Stimulated activated CD4-positive, alpha-beta T cell treated with anti-CD3 and anti-CD28 coated beads, Interleukin-15, amount 100 ng/mL, for 48 hours (primary cell): ENCODE measurements around the gene MMAB.

Experiments
- DNase-seq, 2 donors: peaks; one replicate each; pipeline ENCODE4 v3.0.0-alpha.2; 2020; ENCODE audit warnings: low read depth in 2 of 2

Gene MMAB

DNA sequence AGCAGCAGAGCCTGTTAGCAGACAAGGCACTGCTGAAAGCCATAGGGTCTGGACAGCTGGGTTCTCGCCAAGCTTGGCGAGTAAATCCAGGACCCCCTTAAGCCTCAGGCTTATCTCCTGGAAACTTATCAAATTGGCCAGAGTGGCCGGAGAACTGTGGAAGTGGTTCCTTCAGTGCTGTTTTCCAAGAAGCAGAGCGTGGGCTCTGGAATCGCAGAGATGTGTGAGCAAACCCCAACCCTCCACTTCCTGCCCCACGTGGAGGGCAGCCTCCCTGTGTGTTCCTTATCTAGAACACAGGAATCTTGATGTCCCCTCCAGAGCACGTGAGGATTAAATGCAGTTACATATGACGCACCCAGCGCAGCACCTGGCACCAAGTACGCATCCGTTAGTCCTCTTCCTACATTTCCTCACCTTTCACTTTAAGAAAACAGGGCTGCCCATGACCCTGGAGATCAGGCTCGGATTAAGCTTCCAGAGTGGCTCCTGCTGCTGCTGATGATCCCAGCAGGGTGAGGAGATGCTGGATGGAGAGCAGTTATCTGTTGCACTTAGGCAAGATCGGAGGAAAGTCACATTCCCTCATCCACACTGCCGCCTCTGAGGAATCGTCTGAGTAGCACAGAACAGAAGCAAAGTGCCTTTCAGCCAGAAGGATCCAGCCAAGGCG, 35.0 kb downstream of the MMAB start:
- no peak for DNase-seq

DNA sequence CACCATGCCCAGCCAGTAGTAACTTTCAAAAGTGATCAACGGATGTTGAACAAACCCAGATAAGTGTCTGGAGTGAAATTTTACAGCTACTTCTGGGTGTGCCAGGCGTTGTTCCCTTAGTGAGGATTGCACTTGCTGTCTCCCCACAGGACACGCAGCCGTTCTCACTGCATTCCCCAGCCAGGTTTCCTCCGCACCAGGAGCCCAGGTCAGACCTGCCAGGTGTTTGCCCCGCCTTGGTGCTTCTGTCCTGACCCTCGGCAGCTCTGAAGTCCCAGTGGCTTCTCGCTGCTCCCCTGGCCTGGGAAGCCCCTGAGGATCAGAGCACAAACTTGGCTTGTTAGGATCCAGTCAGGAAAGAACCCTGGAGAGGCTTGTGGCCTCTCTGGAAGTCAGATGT, 36.2 kb downstream of the MMAB start:
- DNase-seq, result no peak

DNA sequence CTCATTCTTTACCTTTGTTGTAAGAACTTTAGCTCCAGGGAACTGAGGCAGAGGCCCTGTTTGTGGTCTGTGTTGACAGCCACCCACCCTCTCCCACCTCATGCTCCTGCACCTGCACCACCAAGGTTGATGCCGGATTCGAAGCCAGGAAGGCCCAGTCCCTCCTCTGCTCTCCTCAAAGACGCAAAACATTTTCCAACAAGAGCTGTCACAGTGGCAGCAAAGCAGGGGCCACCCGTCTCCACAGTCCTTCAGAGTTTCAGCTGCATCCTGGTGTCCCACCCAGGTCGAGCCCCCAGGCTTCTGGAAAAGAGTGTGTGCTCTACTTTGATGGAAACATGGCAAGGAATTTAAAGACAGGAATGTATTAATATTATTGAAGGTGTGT, 37.4 kb downstream of the MMAB start:
- no peak for DNase-seq

DNA sequence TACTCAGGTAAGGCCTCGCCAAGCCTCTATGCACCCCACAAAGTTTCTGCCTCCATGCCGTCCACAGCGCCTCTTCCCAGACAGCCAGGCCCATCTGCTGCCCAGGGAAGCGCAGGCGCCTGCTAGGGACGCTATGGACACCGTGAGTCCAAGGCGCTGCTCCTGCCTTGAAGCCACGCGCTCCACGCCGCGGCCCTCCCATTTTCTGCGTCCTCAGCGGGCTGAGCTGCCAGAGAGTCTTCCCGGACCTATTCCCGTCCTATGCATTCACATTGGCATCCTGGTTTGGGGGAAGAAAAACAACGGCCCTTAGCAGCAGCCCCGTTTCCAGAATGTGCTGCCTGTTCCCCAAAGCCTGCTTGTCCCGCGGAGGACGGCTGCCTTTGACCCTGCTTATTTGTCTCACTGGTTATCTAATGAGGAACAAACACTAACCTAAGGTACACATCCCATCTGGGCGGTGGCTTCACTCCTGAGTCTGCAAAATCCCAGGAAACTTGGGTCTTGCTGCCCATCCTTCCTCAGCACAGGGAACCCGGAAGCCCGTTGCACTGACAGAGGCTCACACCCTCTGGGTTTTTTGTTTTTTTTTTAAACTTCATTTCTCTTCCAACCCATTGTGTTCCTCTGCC, 38.0 kb downstream of the MMAB start:
- DNase-seq, result no peak

DNA sequence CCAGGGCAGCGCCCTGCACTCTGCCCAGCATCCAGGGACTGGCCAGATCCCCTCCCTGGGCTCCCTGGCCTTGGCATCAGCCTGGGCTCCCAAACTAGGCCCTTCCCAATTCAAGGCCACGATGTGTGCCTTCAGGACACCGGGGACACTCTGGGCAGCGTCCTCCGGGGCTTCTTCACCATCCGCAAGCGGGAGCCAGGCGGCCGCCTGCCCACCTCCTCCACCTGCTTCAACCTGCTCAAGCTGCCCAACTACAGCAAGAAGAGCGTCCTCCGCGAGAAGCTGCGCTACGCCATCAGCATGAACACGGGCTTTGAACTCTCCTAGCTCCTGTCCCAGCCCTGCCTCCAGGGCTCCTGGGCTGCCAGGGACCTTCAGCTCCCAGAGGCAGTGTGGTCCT, 38.8 kb downstream of the MMAB start:
- DNase-seq, result no peak

DNA sequence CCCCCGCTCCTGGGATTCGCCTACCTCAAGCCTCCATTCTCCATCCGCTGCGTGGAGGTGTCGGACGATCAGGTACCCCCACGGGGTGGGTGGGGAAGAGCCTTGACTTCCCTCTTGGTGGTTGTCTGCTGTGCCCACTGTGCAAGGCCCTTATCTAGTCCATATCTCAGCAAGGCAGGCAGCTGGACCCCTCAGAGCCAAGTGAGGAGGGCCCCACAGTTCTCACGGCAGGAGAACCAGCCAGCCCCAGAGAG, 39.9 kb downstream of the MMAB start:
- no peak for DNase-seq

DNA sequence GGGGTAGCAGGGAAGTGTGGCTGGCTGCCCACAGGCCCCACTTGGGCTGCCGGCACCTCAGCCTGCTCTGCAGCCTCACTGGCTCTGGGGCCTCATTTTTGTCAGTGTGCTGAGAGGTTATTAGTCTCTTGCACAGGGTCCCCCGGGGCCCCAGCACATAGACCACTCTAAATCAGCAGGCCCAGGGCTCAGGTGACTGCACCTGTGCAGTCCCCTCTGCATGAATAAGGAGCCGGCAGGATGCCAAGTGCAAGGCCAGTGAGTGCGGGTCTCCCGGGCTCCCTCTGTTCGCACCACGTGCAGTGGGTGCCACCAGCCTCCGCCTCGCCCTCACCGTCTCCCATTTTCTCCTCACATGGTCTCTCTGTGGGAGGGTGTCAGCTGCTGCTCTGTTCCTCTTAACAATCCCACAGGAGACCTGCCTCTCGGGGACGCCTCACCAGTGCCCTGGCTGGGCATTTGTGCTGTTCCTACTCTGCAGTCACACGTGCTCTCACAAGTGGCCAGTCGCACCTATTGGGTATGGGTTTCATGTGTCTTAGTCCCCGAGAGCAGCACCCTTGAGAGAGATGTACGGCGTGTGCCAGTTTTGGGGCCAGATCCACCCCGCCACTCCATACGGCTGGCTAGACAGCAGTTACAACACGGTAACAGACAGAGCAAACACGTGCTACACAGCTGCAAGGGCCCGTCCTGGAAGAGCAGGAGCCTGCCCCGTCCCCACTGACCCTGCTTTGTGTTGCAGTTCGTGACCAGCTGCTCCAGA, 40.4 kb downstream of the MMAB start:
- no peak for DNase-seq

DNA sequence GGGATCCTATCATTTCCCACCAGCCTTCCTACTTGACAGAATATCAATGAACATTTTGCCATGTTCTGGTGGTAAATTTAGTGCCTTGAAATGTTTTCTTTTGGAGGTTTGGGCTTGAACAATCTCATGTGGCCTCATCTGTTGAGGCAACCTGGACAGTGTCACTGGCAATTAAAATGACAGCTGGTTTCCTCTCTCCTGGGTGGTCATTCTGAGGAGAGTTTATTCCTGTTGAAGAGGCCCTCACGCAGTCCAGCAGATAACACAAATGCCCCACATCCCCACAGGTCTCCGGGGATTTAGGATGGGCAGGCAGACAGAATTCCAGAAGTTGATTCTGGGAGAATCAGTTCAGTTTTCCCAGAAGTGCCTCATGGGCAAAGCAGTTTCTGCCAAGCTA, 41.9 kb downstream of the MMAB start:
- DNase-seq, result no peak

DNA sequence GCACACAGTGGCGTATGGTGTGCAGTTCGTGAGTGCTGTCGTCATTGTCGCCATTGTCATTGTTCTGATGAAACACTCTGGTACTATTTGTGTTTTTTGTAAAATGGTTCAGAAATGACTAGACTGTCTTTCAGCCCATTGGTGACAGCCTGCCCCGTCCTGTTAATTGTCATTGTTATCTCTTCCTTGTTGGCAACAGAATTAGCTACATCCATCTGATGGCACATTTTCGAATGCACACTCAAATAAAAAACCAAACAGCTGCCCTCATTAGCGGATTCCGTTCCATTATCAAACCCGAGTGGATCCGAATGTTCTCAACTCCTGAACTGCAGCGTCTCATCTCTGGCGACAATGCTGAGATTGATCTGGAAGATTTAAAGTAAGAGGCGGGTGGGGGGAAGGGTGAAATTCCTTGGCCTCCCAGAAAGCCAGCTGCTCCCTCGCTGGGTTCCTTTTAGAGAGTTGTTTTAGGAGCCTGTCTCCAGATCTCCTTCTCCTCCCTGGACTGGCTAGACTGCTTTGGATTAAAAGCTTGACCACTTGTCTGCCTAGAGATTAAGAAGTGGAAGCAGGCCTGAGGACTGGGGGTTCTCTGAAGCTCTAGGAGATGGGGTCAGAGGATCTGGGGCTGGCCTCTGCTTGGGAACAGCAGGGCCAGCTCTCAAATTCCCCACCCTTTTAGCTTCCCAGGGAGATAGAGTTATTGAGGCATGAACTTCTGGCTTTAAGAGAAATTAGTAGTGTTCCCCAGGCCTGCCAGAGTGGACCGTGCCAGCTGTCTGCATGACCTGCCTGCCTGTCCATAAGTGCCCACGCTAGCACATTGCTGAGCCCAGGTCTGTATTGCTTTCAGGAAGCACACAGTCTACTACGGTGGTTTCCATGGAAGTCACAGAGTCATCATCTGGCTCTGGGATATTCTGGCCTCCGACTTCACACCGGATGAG, 43.3 kb downstream of the MMAB start:
- DNase-seq, result no peak

DNA sequence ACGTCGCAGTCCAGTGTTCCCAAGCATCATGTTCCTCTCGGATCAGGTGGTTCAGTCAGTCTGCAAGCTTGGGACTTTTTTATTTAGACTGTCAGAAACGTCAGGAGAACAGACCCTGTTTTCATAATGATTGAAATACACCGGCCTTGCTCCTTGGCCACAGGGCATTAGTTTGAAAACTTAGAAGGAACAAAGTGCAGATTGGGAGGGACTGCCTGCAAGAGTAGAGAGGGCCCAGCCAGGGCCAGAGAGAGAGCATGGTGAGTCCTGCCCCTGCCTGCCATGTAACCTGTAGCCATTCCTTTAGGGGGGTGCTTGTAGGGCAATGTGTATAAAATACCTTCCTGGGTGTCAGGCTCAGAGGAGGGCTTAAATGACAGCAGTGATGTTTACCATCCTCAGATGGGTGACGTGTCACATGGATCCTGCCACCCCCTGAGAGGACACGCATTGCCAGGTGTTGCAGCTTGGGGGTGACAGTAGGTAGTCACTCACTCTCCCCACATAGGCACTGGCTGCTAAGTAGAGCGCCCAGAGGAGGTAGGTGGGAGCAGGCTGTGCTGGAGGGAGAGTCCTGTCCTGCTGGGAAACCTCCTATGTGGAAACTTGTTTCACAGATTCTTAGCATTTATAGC, 45.7 kb downstream of the MMAB start:
- no peak for DNase-seq

DNA sequence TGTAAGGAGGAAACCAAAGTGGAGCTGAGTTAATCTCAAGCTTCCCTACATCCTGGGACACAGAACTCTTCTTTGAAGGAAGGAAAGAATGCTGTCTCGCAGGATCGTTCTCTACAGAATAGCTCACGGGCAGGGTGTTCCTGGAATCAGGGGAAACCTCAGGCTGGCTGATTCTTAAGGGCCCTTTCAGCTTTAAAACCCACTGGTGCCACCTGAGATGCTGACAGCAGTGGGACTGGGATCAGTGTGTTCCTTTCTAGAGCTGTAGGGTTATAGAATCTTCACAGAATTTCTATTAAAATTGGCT, 48.1 kb downstream of the MMAB start:
- DNase-seq, result no peak

DNA sequence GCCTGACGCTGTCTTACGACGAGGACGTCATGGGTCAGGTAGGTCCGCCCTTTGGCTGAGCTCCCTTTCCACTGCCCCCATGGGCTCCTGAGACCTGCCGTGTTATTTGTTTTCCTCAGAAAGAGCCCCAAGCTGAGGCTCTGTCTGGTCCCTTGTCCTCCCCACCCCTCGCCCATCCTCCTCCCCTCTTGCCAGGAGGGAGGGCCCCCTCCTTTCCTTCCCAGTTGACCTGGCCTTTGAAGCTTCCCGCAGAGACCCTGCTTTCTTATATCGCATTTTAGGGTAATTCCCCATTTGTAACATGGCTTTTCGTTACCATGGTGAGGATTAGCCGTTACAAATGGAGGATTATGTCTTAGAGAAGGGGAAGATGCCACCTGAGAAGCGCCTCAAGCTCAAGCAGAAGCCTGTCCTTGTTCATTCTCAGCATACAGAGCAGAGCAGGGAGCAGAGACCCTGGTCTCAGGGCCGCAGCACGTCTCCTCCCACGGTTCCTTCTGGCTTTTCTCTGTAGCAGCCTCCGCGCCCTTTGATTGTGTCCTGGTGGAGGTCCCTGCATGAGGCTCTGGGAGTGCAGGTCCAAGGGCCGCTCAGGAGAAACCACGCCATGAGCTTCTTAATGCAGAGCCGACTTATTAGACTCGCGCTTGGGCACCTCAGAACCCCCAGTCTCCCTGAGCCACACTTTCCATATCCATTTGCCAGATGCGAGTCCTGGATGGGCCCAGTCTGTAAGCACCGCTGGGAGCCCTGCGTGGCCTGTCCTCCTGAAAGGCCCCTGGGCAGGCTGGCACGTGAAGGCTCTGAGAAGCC, 48.6 kb downstream of the MMAB start:
- no peak for DNase-seq

DNA sequence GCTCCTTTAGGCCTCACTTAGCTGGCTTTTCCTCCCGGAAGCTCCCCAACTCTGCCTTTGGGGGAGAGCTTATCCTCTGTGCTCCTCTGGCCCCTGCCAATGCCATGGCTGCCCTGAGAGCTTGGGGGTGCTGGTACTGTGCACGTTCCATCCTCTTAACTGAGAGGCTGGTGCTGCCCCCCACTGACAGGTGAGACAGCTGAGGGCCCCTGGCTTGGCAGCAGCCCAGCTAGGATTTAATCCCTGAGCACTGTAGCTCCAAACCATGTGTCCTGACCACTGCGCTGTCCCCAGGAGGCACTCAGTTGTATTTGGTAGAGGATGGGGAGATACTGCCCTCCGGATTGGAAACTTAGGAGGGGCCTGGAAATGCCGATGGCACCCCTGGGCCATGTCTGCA, 49.8 kb downstream of the MMAB start:
- no peak for DNase-seq

DNA sequence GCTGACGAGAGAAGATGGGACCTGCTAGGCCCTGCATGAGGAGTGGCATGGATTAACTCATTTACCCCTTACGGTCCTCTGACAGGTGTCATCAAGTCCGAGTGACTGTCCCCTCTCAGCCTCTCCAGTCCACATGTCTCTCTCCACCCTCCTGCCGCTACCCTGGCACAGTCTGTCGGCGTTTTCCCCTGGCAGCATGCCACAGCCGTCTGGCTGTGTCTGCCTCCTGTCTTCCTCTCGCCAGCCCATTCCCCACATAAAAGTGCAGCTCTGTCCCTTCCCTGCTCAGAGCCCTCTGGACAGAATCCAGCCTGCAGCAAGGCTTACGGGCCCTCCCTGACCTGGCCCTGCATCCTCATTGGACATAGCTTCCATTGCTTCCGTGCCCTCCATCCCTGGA, 50.2 kb downstream of the MMAB start:
- no peak for DNase-seq

DNA sequence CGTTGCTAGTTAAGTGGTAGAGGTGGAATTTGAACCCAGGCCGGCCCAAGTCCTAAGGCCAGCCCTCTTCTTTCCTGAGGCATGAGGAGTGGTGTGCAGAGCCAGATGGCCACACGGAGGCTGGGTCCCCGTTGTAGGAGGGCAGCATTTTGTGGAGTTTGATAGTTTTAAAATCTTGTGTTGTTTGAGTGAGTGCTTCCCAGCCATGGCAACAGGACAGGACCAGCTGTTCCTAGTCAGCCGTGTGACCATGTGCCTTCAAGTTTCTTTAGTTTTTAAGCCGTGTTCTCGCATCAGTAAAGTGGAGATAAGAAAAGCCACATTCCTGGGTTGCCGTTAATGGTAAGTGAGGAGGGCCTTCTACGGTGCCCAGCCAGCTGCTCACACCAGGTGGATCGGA, 51.5 kb downstream of the MMAB start:
- DNase-seq, result no peak

DNA sequence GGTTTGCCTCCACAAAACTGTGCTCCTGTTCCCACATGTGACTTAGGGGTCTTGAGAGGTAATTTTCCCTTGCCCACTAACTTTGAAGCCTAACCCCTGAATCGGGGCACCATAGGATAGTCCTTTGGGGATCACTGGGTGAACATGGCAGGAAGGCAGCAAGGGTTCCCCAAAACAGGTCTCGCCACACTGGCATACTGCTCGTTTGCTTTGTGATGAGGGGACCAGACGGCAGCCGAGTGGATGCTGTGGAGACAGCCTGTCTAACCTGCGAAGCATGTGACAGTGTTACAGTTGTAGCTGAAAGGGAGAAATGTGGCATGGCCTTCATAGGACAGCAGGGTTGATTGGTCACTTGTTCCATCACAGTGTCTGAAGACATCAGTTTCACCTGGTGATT, 53.5 kb downstream of the MMAB start:
- DNase-seq, result no peak

DNA sequence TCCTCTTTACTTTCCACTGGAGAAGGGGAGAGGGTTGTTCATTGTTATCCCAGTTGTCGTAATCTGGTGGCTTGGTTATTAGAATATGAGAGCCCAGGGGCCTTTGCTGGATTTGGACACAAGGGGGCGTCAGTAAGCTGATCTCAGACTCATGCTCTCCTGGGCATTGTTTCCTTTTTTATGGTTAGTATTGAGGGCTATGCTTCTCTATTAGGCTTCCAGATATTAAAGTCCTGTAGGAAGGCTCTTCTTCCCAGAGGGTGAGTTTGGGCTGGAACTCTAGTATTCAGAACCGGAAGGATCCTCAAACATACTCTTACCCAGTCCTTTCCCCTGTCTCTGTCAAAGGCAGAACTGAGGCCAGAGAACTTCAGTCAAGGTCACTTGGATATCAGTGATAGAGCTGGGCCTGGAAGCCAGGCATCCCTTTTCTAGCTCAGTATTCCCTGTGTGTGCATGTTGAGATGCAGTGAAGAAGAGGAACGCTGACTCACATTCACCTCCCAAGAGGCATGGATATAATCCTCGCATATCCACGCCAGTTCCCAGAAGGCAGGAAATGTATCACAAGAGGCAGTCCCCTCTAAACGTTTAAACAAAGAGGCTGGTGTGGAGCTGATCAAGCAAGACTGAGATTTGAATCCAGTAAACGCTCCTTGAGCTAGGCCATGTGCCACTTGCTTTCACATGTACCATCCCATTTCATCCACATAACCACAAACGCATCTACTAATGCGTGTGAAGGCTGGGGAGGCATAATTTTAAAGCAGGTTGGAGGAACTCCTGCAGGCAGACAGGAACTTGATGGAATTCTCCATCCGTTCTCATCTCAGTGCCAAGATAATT, 54.3 kb downstream of the MMAB start:
- peak; percentile 15 to 41 for DNase-seq

DNA sequence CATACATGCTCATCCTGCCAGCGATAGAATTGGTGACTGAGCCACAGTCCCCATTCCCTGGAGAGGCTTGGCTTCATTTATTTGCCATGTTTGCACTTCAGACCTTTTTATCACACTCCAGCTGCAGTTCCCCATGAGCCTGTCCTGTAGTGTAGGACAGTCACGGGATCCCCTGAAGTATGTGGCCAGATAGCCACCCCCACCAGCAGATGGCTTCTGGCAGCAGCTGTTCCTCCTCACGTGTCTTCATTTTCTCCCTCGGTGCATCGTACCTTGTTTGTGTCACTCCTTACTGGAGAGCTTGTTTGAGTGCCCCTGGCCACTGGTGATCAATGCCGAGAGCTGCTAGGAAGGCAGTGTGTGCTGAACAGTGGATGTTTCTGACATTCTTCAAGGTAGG, 55.7 kb downstream of the MMAB start:
- no peak for DNase-seq

DNA sequence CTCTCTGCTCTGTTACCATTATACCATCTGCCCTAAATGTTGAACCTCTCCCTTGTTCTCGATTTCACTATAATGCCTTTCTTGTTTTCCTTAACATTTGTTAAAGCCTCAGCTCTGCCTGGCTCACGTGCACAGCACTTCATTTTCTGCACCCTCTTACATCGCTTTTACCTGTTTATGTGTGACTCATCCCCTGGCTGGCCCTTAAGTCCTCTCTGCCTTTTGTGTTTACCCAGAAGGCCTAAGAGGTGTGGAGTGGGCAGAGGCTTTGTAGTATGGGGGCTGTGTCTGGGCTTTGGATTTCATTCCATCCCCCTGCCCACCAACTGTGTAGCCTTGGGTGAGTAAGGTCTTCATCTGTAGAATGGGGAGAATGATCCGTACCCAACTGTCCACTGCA, 59.3 kb downstream of the MMAB start:
- DNase-seq, result no peak

DNA sequence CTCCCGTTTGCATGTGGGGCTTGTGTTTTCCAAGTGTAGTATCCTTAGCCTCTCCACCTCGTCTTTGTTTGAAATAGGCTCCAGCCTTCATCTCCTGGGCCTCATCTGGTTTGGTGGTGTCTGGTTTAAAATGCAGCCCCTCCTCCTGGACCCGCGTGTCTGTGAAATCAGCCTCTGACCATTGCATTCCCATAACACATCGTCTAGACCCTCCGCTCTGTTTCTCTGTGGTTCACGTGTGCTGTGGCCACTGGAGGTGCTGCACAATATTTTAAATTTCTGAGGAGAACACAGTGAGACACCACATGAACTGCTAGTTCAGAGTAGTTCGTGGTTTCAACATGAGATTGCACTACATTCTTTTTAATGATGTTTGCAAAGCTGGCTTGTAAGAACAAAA, 60.3 kb downstream of the MMAB start:
- DNase-seq, result no peak
